ENCODE measurements around the gene UNC5C.

DNA sequence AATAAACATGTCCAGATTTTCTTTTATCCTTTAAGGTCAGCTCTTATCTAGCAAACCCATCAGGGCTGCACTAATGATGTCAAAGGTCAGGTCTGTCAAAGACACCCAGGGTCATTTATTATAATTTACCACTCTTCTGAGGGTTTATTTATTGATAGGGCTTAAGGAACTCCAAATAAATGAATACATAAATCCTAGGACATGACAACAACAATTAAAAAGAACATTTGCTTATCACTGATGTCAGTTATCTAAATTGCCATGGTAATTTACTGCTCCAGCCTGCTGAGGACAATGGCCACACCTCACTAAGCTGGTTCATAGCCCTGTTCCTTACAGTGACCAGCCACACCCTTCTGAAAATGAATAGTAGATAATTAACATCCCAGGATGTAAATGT, 317.1 kb downstream of the UNC5C start:
- TF ChIP-seq, protein P1, sequence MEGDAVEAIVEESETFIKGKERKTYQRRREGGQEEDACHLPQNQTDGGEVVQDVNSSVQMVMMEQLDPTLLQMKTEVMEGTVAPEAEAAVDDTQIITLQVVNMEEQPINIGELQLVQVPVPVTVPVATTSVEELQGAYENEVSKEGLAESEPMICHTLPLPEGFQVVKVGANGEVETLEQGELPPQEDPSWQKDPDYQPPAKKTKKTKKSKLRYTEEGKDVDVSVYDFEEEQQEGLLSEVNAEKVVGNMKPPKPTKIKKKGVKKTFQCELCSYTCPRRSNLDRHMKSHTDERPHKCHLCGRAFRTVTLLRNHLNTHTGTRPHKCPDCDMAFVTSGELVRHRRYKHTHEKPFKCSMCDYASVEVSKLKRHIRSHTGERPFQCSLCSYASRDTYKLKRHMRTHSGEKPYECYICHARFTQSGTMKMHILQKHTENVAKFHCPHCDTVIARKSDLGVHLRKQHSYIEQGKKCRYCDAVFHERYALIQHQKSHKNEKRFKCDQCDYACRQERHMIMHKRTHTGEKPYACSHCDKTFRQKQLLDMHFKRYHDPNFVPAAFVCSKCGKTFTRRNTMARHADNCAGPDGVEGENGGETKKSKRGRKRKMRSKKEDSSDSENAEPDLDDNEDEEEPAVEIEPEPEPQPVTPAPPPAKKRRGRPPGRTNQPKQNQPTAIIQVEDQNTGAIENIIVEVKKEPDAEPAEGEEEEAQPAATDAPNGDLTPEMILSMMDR (IDR thresholded peaks at IDR 0.05) = no peak
- TF ChIP-seq POLR2A (IDR thresholded peaks at IDR 0.05) = no peak

Data from tibial nerve (tissue), 3 donors.